ENCODE results near the gene CCM2L. TPM values are rescaled to one million over a fixed set of nuclear protein-coding genes. Genes with fewer than 3 reads are reported as not detected.
"Not testable (repeated sequence)": the region's sequence is repeated elsewhere in the genome, so short reads cannot be mapped to it uniquely, and the experiment has no call there.

The CCM2L gene
- polyA plus RNA-seq, 4 donors: 0.22 to 7.5 (median 1.5) TPM

DNA sequence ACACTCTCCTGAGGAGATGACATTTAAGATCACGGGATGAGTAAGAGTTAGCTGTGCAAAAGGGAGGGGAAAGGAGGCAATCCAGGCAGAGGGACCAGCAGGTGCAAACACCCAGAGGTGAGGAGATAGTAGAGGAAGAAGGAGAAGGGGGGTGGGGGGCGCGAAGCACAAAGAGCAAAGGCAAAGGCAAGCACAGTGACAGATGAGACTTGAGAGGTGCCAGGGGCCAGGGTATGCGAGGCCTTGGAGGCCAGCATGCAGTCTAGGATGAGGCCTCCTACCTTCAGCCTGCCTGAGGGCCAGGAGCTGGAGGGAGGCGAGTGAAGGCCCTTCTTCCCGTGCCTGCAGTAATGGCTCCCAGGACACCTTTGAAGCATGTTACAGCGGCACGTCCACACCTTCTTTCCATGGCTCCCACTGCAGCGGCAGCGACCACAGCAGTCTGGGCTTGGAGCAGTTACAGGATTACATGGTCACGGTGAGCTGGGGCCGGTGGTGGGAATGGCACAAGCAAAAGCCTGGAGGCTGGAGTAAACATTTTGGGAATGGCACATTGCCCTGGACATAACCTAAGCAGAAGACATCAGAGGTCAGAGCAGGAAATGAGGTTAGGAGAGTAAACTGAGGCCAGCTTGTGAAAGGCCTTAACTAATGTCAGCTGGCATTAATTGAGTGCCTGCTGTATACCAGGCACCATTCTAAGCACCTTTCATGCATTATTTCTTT lies 18.6 kb downstream of the CCM2L start:
- no peaks in the 10 kb centered on the region for H3K9me3 ChIP-seq (ENCODE audit: control insufficient read depth in 2 of 2, insufficient read depth in 1 of 2, low read depth in 1 of 2, low read length in 1 of 2)
- no peak for DNase-seq
- H3K27me3 ChIP-seq (ENCODE audit: control insufficient read depth in 3 of 3, insufficient read depth in 3 of 3, low read length in 3 of 3): peaks cover 0 to 9% (median 3%) of the 10 kb centered on the region in 3 donors
- H3K4me3 ChIP-seq (ENCODE audit: low read depth in 1 of 3, low read length in 3 of 3): no peak overlapping the region
- H3K4me1 ChIP-seq (ENCODE audit: control insufficient read depth in 3 of 3, insufficient read depth in 2 of 3, low read depth in 1 of 3, low read length in 2 of 3): peaks cover 0 to 5% (median 0%) of the 10 kb centered on the region in 3 donors
- H3K36me3 ChIP-seq (ENCODE audit: control insufficient read depth in 3 of 3, insufficient read depth in 2 of 3, low read depth in 1 of 3, low read length in 3 of 3): no peaks in the 10 kb centered on the region
- FAIRE-seq: no peak
- no peak overlapping the region for H3K27ac ChIP-seq (ENCODE audit: low read depth in 1 of 3, low read length in 2 of 3)
- WGBS, 3 donors: 41 to 56% (median 55%) methylated on average over 12 of the region's 12 CpGs

DNA sequence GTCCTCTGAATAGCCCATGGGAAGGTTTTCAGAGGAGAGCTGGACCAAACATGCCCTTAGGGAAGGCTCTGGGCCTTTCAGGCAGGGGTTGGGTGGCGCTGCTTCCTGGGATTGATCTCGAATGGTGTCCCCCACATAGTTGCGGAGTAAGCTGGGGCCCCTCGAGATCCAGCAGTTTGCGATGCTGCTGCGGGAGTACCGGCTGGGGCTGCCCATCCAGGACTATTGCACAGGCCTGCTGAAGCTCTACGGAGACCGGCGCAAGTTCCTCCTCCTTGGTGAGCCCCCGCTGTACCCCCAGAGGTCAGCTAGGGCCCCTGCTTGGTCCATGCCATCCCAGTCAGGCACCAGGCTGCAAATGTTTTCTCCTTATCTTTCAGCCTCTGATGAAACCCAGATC lies 19.3 kb downstream of the CCM2L start:
- FAIRE-seq: no peak
- H3K4me3 ChIP-seq (ENCODE audit: low read depth in 1 of 3, low read length in 3 of 3): no peak overlapping the region
- H3K4me1 ChIP-seq (ENCODE audit: control insufficient read depth in 3 of 3, insufficient read depth in 2 of 3, low read depth in 1 of 3, low read length in 2 of 3): peaks cover 0 to 5% (median 0%) of the 10 kb centered on the region in 3 donors
- DNase-seq: no peak
- no peaks in the 10 kb centered on the region for H3K36me3 ChIP-seq (ENCODE audit: control insufficient read depth in 3 of 3, insufficient read depth in 2 of 3, low read depth in 1 of 3, low read length in 3 of 3)
- H3K9me3 ChIP-seq (ENCODE audit: control insufficient read depth in 2 of 2, insufficient read depth in 1 of 2, low read depth in 1 of 2, low read length in 1 of 2): no peaks in the 10 kb centered on the region
- WGBS, 3 donors: 89 to 95% (median 91%) methylated on average over 11 of the region's 11 CpGs
- peaks cover 3 to 13% (median 4%) of the 10 kb centered on the region in 3 donors for H3K27me3 ChIP-seq (ENCODE audit: control insufficient read depth in 3 of 3, insufficient read depth in 3 of 3, low read length in 3 of 3)
- no peak overlapping the region for H3K27ac ChIP-seq (ENCODE audit: low read depth in 1 of 3, low read length in 2 of 3)

DNA sequence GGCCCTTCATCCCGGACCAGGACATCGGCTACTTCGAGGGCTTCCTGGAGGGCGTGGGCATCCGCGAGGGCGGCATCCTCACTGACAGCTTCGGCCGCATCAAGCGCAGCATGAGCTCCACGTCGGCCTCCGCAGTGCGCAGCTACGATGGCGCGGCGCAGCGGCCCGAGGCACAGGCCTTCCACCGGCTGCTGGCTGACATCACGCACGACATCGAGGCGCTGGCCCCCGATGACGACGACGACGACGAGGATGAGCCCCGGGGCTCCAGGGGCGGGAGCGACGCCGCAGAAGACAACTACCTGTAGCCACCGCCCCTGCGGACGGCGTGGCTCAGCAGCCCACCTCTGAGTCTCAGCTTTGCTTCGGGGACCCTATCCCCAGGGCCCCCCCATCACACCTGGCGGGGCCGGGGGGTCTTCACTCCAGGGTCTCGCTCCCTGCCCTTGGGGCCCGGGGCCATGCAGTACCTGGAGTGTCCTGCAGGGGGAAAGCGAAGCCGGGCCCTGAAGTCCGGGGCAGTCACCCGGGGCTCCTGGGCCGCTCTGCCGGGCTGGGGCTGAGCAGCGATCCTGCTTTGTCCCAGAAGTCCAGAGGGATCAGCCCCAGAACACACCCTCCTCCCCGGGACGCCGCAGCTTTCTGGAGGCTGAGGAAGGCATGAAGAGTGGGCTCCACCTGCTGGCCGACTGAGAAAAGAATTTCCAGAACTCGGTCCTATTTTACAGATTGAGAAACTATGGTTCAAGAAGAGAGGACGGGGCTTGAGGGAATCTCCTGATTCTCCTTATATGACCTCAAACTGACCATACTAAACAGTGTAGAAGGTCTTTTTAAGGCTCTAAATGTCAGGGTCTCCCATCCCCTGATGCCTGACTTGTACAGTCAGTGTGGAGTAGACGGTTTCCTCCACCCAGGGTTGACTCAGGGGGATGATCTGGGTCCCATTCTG lies 21.0 kb downstream of the CCM2L start:
- H3K27me3 ChIP-seq (ENCODE audit: control insufficient read depth in 3 of 3, insufficient read depth in 3 of 3, low read length in 3 of 3): peaks cover 3 to 15% (median 4%) of the 10 kb centered on the region in 3 donors
- H3K9me3 ChIP-seq (ENCODE audit: control insufficient read depth in 2 of 2, insufficient read depth in 1 of 2, low read depth in 1 of 2, low read length in 1 of 2): no peaks in the 10 kb centered on the region
- H3K4me1 ChIP-seq (ENCODE audit: control insufficient read depth in 3 of 3, insufficient read depth in 2 of 3, low read depth in 1 of 3, low read length in 2 of 3): peaks cover 0 to 5% (median 0%) of the 10 kb centered on the region in 3 donors
- DNase-seq (peak; percentile 83), FAIRE-seq (no peak)
- H3K27ac ChIP-seq (ENCODE audit: low read depth in 1 of 3, low read length in 2 of 3): no peak overlapping the region
- H3K36me3 ChIP-seq (ENCODE audit: control insufficient read depth in 3 of 3, insufficient read depth in 2 of 3, low read depth in 1 of 3, low read length in 3 of 3): no peaks in the 10 kb centered on the region
- peak overlapping the region in 1 of 3 donors; percentile 22 for H3K4me3 ChIP-seq (ENCODE audit: low read depth in 1 of 3, low read length in 3 of 3)
- WGBS, 3 donors: 14 to 20% (median 15%) methylated on average over 47 to 59 of the region's 59 CpGs

DNA sequence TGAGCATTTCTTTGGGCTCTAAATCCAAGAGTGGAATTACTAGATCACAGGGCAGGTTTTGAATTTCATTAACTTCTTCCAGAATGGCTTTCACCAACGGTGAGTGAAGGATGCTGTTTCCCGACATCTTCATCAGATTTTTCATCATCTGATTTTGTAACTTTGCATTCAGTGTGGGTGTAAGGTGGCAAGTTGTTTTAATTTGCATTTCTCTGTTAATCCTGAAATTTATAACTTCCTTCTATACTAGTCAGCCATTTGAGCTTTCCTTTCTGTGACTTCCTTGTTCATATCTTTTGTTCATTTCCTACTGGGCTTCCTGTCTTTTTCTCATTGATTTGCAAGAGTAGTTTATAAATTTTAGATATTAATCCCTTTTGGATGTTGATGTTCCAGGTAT lies 23.1 kb downstream of the CCM2L start:
- no peaks in the 10 kb centered on the region for H3K9me3 ChIP-seq (ENCODE audit: control insufficient read depth in 2 of 2, insufficient read depth in 1 of 2, low read depth in 1 of 2, low read length in 1 of 2)
- no peak overlapping the region for H3K27ac ChIP-seq (ENCODE audit: low read depth in 1 of 3, low read length in 2 of 3)
- peaks cover 0 to 5% (median 0%) of the 10 kb centered on the region in 3 donors for H3K4me1 ChIP-seq (ENCODE audit: control insufficient read depth in 3 of 3, insufficient read depth in 2 of 3, low read depth in 1 of 3, low read length in 2 of 3)
- H3K4me3 ChIP-seq (ENCODE audit: low read depth in 1 of 3, low read length in 3 of 3): no peak overlapping the region
- 54 to 82% (median 67%) methylated on average over 2 of the region's 2 CpGs for WGBS, 3 donors
- no peaks in the 10 kb centered on the region for H3K36me3 ChIP-seq (ENCODE audit: control insufficient read depth in 3 of 3, insufficient read depth in 2 of 3, low read depth in 1 of 3, low read length in 3 of 3)
- peaks cover 3 to 15% (median 4%) of the 10 kb centered on the region in 3 donors for H3K27me3 ChIP-seq (ENCODE audit: control insufficient read depth in 3 of 3, insufficient read depth in 3 of 3, low read length in 3 of 3)
- FAIRE-seq (no peak), DNase-seq (no peak)

DNA sequence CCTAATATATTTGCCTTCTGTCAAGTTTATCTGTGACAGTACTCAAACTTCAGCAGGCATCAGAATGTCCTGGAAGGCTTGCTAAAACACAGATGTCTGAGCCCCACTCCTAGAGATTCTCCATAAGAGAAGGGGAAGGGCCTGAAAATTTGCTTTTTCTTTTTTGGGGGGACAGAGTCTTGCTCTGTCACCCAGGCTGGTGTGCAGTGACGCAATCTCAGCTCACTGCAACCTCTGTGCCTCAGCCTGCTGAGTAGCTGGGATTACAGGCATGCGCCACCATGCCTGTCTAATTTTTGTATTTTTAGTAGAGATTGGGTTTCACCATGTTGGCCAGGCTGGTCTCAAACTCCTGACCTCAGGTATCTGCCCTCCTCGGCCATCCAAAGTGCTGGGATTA lies 23.5 kb downstream of the CCM2L start:
- not testable (repeated sequence) for H3K9me3 ChIP-seq (ENCODE audit: control insufficient read depth in 2 of 2, insufficient read depth in 1 of 2, low read depth in 1 of 2, low read length in 1 of 2); H3K4me1 ChIP-seq (ENCODE audit: control insufficient read depth in 3 of 3, insufficient read depth in 2 of 3, low read depth in 1 of 3, low read length in 2 of 3); H3K27ac ChIP-seq (ENCODE audit: low read depth in 1 of 3, low read length in 2 of 3); FAIRE-seq; H3K4me3 ChIP-seq (ENCODE audit: low read depth in 1 of 3, low read length in 3 of 3); DNase-seq; H3K36me3 ChIP-seq (ENCODE audit: control insufficient read depth in 3 of 3, insufficient read depth in 2 of 3, low read depth in 1 of 3, low read length in 3 of 3)
- WGBS, 3 donors: 80 to 85% (median 83%) methylated on average over 3 of the region's 3 CpGs
- H3K27me3 ChIP-seq (ENCODE audit: control insufficient read depth in 3 of 3, insufficient read depth in 3 of 3, low read length in 3 of 3): peaks cover 3 to 15% (median 6%) of the 10 kb centered on the region in 3 donors

DNA sequence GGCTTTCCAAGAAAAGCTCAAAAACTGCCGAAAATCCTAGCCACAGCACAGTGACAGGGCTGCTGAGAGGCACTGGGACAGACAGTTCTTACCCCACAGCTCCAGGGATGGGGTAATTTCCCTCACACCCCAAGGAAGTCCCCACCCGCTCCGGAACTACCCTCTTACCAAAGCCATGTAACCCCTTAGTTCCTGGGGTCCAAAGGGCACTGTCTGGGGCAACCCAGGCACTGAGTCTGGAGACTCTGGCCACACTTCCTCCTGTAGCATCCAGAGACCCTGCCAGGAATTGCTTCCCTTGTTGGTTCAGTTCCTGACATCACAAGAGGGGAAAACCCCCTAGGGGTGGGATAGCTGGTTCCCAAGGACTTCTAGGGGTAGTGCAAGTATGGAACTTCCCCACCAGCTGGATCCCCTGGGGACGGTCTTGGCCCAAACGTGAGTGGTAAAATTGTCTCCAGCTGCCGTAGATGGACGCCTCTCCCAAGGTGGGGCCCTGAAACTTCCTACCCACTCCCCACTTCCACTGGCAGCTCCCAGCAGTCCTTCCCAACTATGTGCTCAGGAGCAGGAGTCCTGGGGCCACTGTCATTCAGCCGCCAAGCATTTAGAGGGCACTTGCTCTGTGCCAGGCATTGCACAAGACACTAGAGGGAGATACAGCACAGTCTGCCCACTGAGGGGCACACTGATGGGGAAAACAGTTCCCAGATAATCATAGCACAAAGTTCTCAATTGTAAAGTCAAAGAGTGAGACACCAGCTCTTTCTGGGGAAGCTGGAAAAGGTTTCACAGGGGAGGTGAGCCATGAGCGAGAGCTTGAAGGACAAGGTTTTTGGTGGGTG lies 24.6 kb downstream of the CCM2L start:
- Histone ChIP-seq H3K9me3 (ENCODE audit: control insufficient read depth in 2 of 2, insufficient read depth in 1 of 2, low read depth in 1 of 2, low read length in 1 of 2) (no peaks in the 10 kb centered on the region), H3K36me3 (ENCODE audit: control insufficient read depth in 3 of 3, insufficient read depth in 2 of 3, low read depth in 1 of 3, low read length in 3 of 3) (no peaks in the 10 kb centered on the region), H3K27ac (ENCODE audit: low read depth in 1 of 3, low read length in 2 of 3) (no peak overlapping the region), H3K4me3 (ENCODE audit: low read depth in 1 of 3, low read length in 3 of 3) (no peak overlapping the region), H3K4me1 (ENCODE audit: control insufficient read depth in 3 of 3, insufficient read depth in 2 of 3, low read depth in 1 of 3, low read length in 2 of 3) (peaks cover 0 to 5% (median 0%) of the 10 kb centered on the region in 3 donors), H3K27me3 (ENCODE audit: control insufficient read depth in 3 of 3, insufficient read depth in 3 of 3, low read length in 3 of 3) (peaks cover 3 to 15% (median 6%) of the 10 kb centered on the region in 3 donors)
- DNase-seq (no peak), FAIRE-seq (no peak)
- WGBS, 3 donors: 45 to 50% (median 49%) methylated on average over 9 of the region's 9 CpGs

DNA sequence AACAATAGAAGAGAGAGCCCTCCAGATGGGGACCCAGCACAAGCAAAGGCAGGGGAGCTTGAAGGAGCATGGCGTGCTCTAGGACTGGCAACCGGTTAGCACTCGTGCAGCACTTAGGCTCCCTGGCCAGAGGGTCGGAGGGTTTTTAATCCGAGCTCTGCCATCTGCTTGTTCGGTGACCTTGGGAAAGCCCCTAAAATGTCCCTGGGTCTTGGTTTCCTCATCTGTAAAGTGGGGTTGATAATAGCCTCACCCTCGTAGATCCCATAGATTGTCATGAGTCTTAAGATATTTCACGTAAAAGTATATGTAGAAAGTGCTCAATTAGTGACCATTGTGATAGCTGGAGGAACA lies 25.2 kb downstream of the CCM2L start:
- H3K36me3 ChIP-seq (ENCODE audit: control insufficient read depth in 3 of 3, insufficient read depth in 2 of 3, low read depth in 1 of 3, low read length in 3 of 3): no peaks in the 10 kb centered on the region
- H3K9me3 ChIP-seq (ENCODE audit: control insufficient read depth in 2 of 2, insufficient read depth in 1 of 2, low read depth in 1 of 2, low read length in 1 of 2): no peaks in the 10 kb centered on the region
- H3K27me3 ChIP-seq (ENCODE audit: control insufficient read depth in 3 of 3, insufficient read depth in 3 of 3, low read length in 3 of 3): peaks cover 3 to 15% (median 6%) of the 10 kb centered on the region in 3 donors
- no peak for DNase-seq
- no peak overlapping the region for H3K27ac ChIP-seq (ENCODE audit: low read depth in 1 of 3, low read length in 2 of 3)
- FAIRE-seq: no peak
- peaks cover 0 to 5% (median 0%) of the 10 kb centered on the region in 3 donors for H3K4me1 ChIP-seq (ENCODE audit: control insufficient read depth in 3 of 3, insufficient read depth in 2 of 3, low read depth in 1 of 3, low read length in 2 of 3)
- H3K4me3 ChIP-seq (ENCODE audit: low read depth in 1 of 3, low read length in 3 of 3): no peak overlapping the region
- WGBS, 3 donors: 73 to 80% (median 75%) methylated on average over 8 of the region's 8 CpGs

DNA sequence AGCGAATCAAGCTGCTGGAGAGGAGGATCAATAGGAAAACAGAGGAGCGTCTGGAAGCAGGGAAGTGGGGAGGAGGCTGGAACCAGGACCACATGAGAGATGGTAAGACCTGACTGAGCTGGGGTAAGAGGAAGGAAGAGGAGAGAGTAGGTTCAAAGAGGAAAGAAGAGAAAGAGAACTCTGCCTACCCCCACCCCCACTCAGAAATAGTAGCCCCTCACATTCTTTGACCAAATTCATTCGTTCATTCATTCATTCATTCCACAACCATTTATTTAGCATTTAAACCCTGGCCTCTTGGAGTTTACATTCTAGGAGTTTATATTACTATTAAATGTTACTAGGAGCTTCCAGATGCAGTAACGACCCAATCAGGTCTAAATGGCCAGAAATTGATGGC lies 26.0 kb downstream of the CCM2L start:
- no peak overlapping the region for H3K27ac ChIP-seq (ENCODE audit: low read depth in 1 of 3, low read length in 2 of 3)
- peaks cover 0 to 8% (median 6%) of the 10 kb centered on the region in 3 donors for H3K27me3 ChIP-seq (ENCODE audit: control insufficient read depth in 3 of 3, insufficient read depth in 3 of 3, low read length in 3 of 3)
- DNase-seq (no peak), FAIRE-seq (no peak)
- peaks cover 0 to 2% (median 0%) of the 10 kb centered on the region in 3 donors for H3K4me1 ChIP-seq (ENCODE audit: control insufficient read depth in 3 of 3, insufficient read depth in 2 of 3, low read depth in 1 of 3, low read length in 2 of 3)
- H3K36me3 ChIP-seq (ENCODE audit: control insufficient read depth in 3 of 3, insufficient read depth in 2 of 3, low read depth in 1 of 3, low read length in 3 of 3): no peaks in the 10 kb centered on the region
- 29 to 56% (median 37%) methylated on average over 4 of the region's 4 CpGs for WGBS, 3 donors
- no peaks in the 10 kb centered on the region for H3K9me3 ChIP-seq (ENCODE audit: control insufficient read depth in 2 of 2, insufficient read depth in 1 of 2, low read depth in 1 of 2, low read length in 1 of 2)
- no peak overlapping the region for H3K4me3 ChIP-seq (ENCODE audit: low read depth in 1 of 3, low read length in 3 of 3)

All from small intestine (tissue), 7 donors.